Stimulated activated CD8-positive, alpha-beta memory T cell treated with anti-CD3 and anti-CD28 coated beads, Interleukin-4, amount 100 ng/mL, for 48 hours (primary cell): ENCODE measurements around the gene LAMA2.

Source experiments
- DNase-seq: peaks from one replicate; pipeline ENCODE4 v3.0.0-alpha.2; 2020

Gene LAMA2

DNA sequence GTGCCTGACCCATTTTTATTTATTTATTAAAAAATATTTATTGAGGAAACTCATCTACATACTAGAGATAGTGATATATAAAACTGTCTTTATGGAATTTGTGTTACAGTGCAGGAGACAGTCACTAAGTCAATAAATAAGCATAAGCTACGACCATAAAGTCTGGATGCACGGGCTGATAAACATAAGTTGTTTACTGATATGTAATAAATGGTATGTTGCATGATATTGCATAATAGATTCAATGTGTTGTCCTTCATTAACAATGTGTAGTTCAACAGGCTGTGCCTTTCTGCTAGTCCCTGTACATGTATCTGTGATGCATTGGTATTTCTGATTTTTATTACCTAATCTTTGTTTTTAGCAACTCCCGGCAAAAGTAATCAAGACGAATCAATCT is 515.8 kb downstream of the LAMA2 start:
- DNase-seq, result no peak

GRCh38 chr6:129402244-129402643 is 519.3 kb downstream of the LAMA2 start:
- no peak for DNase-seq

DNA sequence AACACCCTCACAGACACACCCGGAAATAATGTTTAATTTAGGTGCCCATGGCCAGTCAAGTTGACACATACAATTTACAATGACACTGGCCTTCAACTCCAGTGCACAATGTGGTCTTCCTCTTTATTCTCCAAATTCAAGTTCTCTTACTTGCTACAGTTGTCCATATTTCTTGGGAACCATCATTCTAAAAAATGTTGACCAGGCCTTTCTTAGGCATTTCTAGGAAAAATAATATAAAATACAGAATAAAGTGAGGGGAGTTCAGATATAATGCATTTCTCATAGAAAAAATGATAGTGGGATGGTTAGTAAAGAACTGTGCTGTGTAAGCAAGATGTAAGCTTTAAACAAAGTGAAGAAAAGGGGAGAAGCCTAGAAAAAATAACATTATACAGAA is 528.2 kb downstream of the LAMA2 start:
- DNase-seq, result no peak

DNA sequence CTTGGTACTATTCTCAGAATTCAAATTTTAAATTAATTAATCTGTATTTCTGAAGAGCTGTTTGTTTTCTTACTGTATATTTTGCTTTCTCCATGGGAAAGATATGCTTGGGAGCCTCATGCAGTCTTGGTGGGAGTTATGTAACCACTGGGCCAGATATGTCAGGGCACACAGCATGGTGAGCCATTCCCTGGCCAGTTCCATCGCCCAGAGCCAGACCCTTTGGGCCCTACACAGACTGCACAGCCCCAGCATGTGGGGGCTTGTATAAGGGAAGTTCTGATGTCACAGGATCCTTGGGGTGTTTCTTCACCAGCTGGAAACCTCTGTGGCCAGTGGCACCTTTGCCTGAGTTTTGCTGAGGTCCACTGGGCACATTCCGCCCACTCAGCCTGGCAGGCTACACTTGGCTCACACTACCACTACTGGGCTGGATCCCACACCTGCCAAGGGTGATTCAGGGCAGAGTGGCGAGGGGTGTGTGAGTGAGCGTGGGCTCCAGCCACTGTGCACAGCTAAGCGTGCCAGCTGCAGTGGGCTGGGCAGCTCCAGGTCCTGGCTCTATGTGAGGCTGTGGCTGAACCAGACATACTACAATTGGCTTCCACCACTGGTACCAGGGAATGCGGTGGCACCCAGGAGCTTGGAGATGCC is 533.5 kb downstream of the LAMA2 start:
- no peak for DNase-seq

DNA sequence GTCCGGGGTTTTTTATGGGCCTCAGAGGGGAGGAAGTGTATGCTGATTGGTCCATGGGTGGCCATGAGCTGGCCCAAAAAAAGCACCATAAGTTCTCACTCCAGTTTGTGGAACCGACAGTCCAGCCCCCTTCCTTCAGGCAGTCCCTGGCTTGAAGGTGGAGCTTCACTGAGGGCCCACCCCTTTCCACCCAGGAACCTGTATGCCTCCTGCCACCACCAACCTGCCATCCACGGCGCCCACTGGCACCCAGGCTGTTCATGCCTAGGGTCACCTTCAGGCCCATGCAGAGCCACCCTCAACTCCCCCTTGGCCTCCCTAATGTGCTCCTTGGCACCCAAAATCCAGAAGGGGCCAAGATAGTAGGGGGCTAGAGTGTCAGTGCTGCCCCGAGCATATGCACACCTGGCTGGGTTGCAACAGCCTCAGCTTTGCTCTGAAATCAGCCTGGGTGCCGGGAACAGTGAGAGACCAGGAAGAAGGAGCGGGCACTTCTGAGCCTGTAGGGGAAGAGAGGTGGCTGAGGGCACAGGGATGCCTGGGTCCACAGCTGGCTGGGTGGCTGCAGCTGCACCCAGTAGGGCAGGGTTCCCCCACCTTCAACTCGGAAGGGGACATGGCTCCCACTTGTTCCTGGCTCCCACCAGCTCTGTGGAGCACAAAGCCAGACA is 534.6 kb downstream of the LAMA2 start:
- no peak for DNase-seq

GRCh38 chr6:129419324-129419723 is 536.4 kb downstream of the LAMA2 start:
- DNase-seq, result no peak

DNA sequence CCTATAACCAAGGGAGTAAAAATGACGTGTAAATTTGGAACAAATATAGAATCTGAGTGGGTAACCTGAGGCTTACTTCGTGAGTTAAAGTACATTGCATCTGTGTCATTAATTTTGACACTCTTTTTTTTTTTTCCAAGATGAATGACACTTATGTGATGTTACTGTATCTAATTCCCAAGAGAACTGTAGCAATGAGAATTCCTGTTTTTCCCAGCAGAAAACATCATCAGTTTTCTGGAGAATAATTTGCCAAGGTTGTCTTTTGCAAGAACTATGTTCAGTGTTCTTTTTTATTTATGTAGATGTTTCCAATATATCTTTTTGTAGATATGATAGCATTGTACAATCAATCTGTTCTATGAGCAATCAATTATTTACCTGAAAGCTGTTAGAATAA is 543.4 kb downstream of the LAMA2 start:
- no peak for DNase-seq

GRCh38 chr6:129429956-129430355 is 547.0 kb downstream of the LAMA2 start:
- no peak for DNase-seq

- DNase-seq, result no peak
Measured at GRCh38 chr6:129432738-129433137, 549.8 kb downstream of the LAMA2 start.

DNA sequence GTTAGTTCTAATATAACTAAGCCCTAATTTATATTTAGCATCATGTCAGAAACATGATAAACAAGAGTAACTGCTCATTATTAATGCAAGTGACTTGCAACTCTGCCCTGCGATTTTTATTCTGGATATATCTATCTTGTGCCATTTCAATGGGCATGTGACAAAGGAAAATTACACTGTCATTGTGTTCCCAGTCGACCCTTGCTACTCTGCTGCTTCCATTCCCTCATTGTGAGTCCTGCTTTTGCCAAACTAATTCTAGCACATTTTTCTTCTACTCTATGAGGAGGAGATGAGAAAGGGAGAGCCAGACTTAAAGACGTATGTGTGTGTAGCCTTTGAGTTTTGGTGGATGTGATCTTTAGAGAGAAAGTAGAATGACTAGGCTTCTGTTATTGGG is 551.2 kb downstream of the LAMA2 start:
- no peak for DNase-seq

- DNase-seq, result no peak
Measured at GRCh38 chr6:129440691-129441090, 557.8 kb downstream of the LAMA2 start.

DNA sequence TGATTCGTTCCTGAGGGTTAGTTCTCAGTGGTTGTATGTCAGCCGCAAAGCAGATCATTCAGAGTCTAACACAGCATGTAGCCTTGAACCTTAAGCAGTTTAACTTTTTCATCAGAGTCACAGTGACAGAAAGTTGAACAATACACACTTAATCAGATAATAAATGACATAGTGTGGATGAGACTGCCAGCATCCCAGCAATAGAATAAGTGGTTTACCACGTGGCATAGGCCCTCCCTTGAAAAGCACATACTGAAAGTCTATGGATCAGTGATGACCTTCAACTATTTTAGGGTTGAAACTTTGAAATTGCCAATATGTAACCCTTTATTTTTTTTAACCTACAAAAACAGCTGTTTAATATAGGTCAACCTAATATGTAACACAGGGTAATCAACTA is 561.7 kb downstream of the LAMA2 start:
- no peak for DNase-seq

DNA sequence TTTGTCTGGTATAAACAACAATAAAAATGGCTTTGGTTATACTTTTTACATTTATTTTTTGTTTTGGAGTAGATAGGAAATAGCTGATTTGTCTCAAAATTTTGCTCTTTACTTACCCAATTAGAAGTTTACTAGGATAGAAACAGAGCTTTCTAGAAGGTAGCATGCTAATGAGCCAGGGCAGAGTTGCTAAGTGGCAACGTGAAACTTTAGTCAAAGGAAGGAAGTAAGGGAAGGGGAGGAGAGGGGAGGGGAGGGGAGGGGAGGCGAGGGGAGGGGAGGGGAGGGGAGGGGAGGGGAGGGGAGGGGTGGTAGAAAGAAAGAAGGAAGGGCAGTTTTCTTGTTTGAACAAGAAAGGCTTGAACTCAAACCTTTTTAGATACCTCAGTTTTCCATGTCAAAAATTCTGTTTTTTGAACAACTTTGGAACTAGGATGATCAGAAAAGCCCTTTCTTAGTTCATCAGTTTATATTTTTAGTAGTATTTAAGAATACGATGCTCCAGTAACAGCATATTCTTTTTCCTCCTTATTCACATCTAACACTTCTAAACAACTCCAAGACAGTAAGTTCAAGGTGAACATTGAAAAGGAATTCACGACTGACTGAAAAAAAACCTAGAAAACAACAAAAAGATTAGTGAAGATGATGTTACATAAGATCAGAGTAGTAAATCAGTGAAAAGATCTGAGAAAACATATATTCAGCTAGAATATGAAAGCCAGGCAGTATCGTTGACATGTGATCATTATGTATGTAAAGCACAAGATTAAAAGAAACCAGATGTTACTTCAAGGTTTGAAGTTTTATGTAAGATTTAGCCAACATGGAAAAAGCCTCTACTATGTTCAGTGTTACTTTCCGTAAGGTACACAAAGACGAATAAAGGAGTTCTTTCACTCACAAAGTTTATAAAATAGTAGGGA is 563.6 kb downstream of the LAMA2 start:
- DNase-seq, result no peak

DNA sequence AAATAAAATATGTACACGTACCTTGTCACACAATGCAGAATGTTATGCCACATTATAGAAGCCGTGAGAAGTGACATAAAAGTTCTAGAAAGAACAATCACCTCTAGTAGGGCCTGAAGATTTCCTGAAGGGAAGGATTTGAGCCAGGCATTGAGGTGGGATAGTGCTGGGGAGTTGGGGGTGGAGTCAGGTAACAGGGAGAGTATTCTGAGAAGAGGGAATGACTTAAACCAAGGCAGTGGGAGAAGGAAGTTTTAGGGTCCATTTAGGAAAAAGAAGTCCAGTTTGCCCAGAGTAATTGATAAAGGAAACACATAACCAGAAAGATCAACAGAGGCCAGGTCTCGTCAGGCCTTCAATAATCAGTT is 564.2 kb downstream of the LAMA2 start:
- DNase-seq, result no peak

DNA sequence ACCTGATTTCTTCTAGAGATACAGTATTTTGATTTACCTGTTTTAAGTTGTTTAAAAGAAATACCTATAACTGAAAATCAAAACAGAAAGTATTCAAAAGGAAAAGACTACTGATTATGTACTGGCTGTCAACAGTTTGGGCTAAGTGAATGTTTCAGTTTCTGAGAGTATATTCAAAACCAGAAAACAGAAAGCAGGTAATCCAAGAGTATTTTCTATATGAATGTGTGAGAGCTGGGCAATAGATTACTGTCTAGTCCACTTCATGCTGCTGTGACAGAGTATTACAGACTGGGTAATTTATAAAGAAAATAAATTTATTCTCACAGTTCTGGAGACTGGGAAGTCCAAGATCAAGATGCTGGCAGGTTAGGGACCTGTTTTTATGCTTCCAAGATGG is 566.0 kb downstream of the LAMA2 start:
- no peak for DNase-seq

GRCh38 chr6:129451187-129451586 is 568.2 kb downstream of the LAMA2 start:
- DNase-seq, result no peak

GRCh38 chr6:129453073-129453472 is 570.1 kb downstream of the LAMA2 start:
- no peak for DNase-seq

GRCh38 chr6:129454488-129454887 is 571.5 kb downstream of the LAMA2 start:
- DNase-seq, result no peak

GRCh38 chr6:129455126-129455769 is 572.3 kb downstream of the LAMA2 start:
- no peak for DNase-seq

- DNase-seq, result no peak
Measured at GRCh38 chr6:129460221-129460620, 577.3 kb downstream of the LAMA2 start.

- no peak for DNase-seq
Measured at GRCh38 chr6:129469070-129469662, 586.2 kb downstream of the LAMA2 start.

DNA sequence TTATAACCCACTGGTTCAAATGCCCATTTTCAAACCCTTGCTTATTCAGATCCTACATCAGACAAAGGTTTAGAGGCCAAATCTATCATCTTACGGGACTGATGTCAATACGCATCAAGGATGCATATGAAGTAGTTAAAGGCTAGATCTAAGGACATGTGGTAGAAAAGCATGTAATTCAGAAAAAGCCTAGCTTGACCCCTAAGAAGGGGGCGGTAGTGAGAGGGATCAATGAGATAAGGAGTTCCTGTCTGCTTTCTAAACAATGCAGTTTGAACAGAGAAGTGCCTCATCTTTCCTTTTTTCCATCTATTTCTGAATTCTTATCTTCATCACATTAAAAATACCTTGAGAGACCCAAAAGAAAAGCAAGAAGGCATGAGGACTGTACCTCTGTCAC is 589.3 kb downstream of the LAMA2 start:
- no peak for DNase-seq

DNA sequence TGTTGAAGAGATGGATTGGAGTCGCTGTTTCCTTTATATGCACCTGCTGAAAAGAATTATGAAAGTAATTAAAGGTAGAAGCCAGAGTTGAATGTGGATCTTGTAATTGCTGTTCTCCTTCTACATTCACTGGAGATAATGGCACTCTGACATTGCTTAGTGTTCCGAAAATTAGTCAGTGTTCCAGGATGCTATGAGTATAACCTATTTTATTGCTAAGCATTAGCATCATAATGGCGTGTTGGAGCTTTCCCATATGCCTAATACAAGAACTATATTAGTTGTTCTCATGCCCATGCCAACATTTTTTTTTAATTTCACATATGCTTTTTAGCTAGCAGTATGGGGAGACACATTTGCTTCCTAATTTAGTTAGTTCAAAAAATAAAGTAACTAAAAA is 590.6 kb downstream of the LAMA2 start:
- DNase-seq, result no peak
